Colonic mucosa (tissue), 4 donors: ENCODE results near the gene FRZB. TPM values are rescaled to one million over a fixed set of nuclear protein-coding genes. Genes with fewer than 3 reads are reported as not detected.

ENCODE experiments used
- DNase-seq: peaks from one replicate; pipeline ENCODE4 v3.0.0-alpha.2; 2020
- H3K27ac ChIP-seq: fragments of 200-600 bp; one replicate; pipeline ENCODE4 v1.8.0; 2021
- H3K27me3 ChIP-seq: fragments of 200-600 bp; one replicate; pipeline ENCODE4 v1.8.0; 2021
- H3K36me3 ChIP-seq: fragments of 200-600 bp; one replicate; pipeline ENCODE4 v1.8.0; 2021
- H3K4me1 ChIP-seq: fragments of 200-600 bp; one replicate; pipeline ENCODE4 v1.8.0; 2021; ENCODE audit warnings: mild to moderate bottlenecking
- H3K4me3 ChIP-seq: fragments of 200-600 bp; one replicate; pipeline ENCODE4 v1.8.0; 2021
- H3K9ac ChIP-seq, 2 donors: one replicate each; pipeline ENCODE4 v1.7.0; 2013; ENCODE audit warnings: control low read depth in 2 of 2, low read depth in 2 of 2, low read length in 2 of 2
- H3K9me3 ChIP-seq: fragments of 200-600 bp; one replicate; pipeline ENCODE4 v1.8.0; 2021
- CTCF ChIP-seq: fragments of 200-600 bp; IDR thresholded peaks from one replicate; pipeline ENCODE4 v1.8.0; 2022; ENCODE audit warnings: antibody characterized with exemption, mild to moderate bottlenecking
- intact Hi-C: fragments of 100-400 bp; cut with DNase I; formaldehyde crosslinking; loops from one replicate; pipeline ENCODE4 v1.14.1; 2022
- total RNA-seq, 2 donors: library from RNA; stranded (reverse); fragmentation: NEBNext Ultra II Directional in 1 of 2; extraction: Animal tissue kit (Norgen Biotek cat#: 25700) in 1 of 2; gene quantifications; one replicate each; pipeline ENCODE4 v1.2.1, GENCODE V29; 2021
- donor health status: healthy.
- donor health status: DM: no; HTN: no; CAD: no.
- donor health status: DM: no; HTN: no; CAD: no.

FRZB gene
- total RNA-seq, 2 donors from 2014 or later = 12.8 to 26.8 TPM

- H3K27ac ChIP-seq = no peak overlapping the region
- no peaks in the 10 kb centered on the region for H3K36me3 ChIP-seq
- DNase-seq = no peak
- no peak overlapping the region for H3K4me3 ChIP-seq
- no peaks in the 10 kb centered on the region for H3K27me3 ChIP-seq
- no peaks in the 10 kb centered on the region for H3K4me1 ChIP-seq
- H3K9ac ChIP-seq = no peak overlapping the region
- intact Hi-C loops = no loop called here
- H3K9me3 ChIP-seq = no peaks in the 10 kb centered on the region
- TF ChIP-seq CTCF = no peak
Observed at GRCh38 chr2:182911813-182912517, 45.5 kb upstream of the FRZB start.

DNA sequence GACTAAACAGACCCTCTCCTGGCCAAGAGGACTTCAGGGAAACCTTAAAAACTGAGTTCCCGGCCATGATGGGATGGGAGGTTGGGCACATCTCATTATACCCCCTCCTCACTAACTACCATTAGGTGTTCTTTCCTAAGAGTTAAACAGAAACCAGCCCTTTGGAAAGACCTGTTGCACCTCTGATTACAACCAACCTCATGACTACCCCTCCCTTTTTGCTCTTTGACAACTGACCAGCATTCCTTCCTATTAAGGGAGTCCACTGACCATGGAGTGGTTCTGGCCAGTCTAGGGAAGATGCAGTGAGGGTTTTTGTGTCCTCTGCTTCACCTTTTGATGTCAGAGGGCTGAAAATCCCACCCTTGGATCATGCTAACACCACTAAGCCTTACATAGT lies 44.5 kb upstream of the FRZB start:
- H3K27me3 ChIP-seq = no peaks in the 10 kb centered on the region
- no peak overlapping the region for H3K9ac ChIP-seq
- no peaks in the 10 kb centered on the region for H3K36me3 ChIP-seq
- H3K4me3 ChIP-seq = no peak overlapping the region
- intact Hi-C loops = no loop called here
- no peak for TF ChIP-seq CTCF
- no peak for DNase-seq
- no peaks in the 10 kb centered on the region for H3K4me1 ChIP-seq
- H3K27ac ChIP-seq = no peak overlapping the region
- no peaks in the 10 kb centered on the region for H3K9me3 ChIP-seq

- Histone ChIP-seq H3K4me1 (no peaks in the 10 kb centered on the region), H3K27me3 (no peaks in the 10 kb centered on the region), H3K36me3 (no peaks in the 10 kb centered on the region), H3K9ac (no peak overlapping the region), H3K9me3 (no peaks in the 10 kb centered on the region), H3K4me3 (no peak overlapping the region), H3K27ac (no peak overlapping the region)
- intact Hi-C loops = no loop called here
- DNase-seq = no peak
- no peak for TF ChIP-seq CTCF
Observed at GRCh38 chr2:182907081-182907830, 40.8 kb upstream of the FRZB start.

- H3K27ac ChIP-seq = no peak overlapping the region
- no peak for TF ChIP-seq CTCF
- no peaks in the 10 kb centered on the region for H3K27me3 ChIP-seq
- DNase-seq = no peak
- intact Hi-C loops = no loop called here
- H3K9me3 ChIP-seq = no peaks in the 10 kb centered on the region
- H3K4me3 ChIP-seq = no peak overlapping the region
- H3K9ac ChIP-seq = no peak overlapping the region
- no peaks in the 10 kb centered on the region for H3K4me1 ChIP-seq
- no peaks in the 10 kb centered on the region for H3K36me3 ChIP-seq
Observed at GRCh38 chr2:182906454-182906853, 40.0 kb upstream of the FRZB start.

DNA sequence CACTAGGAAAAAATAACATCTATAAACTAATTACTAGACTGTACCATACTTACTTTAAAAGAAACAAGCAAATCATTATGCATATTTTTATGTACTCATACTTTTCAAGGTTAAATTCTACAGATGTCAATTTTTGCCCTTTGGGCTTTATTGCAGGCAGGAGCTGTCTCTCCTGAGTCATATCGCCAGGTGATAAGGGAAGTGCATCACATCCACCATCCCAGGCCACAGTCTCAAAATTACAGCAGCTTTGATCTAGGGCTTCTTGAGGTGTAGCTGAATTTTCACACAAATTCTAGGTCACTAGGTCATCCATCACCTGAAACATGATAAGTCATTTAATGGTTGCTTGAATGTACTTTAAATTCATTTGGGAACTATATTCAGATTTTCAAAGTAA lies 38.4 kb upstream of the FRZB start:
- no peaks in the 10 kb centered on the region for H3K36me3 ChIP-seq
- TF ChIP-seq CTCF = no peak
- H3K9me3 ChIP-seq = no peaks in the 10 kb centered on the region
- intact Hi-C loops = no loop called here
- no peak for DNase-seq
- no peaks in the 10 kb centered on the region for H3K4me1 ChIP-seq
- no peak overlapping the region for H3K4me3 ChIP-seq
- H3K27ac ChIP-seq = no peak overlapping the region
- no peak overlapping the region for H3K9ac ChIP-seq
- H3K27me3 ChIP-seq = no peaks in the 10 kb centered on the region
